IMR-90 (cell line): ENCODE data around the gene INF2. TPM values are rescaled to one million over a fixed set of nuclear protein-coding genes. Genes with fewer than 3 reads are reported as not detected.

Experiments
- ATAC-seq: fragments of 200-7000 bp; cut with Tn5 transposase; 2 replicates; pipeline ENCODE4 v1.9.1; 2020; ENCODE audit warnings: low read depth, mild to moderate bottlenecking, moderate library complexity
- BruUV-seq: library from RNA; stranded (reverse); fragments of 400-500 nt; replicated peaks from 2 replicates; lab custom pipeline; 2021; lab: Mats Ljungman, UMichigan
- CTCF ChIA-PET: fragments of 300-600 bp; formaldehyde crosslinking; extraction: SDS; loops from one replicate; lab custom pipeline; 2021; ENCODE audit warnings: antibody characterized with exemption; lab: Yijun Ruan, JAX
- POLR2A ChIA-PET: fragments of 300-600 bp; sonication (Branson Sonifier 250); formaldehyde crosslinking; loops from one replicate; lab custom pipeline; 2022; ENCODE audit warnings: antibody characterized with exemption; ENCODE audit not compliant: unreplicated experiment; lab: Charles Lee
- DNase-seq: peaks from one replicate; pipeline ENCODE4 v3.0.0; 2013
- H2AFZ ChIP-seq: replicated peaks from 2 replicates; pipeline ENCODE3; 2013; ENCODE audit warnings: low read length, mild to moderate bottlenecking; ENCODE audit not compliant: poor library complexity
- H2AK5ac ChIP-seq: 2 replicates; pipeline ENCODE4 v1.6.1; 2013; ENCODE audit warnings: low read depth, low read length, inconsistent platforms
- H2AK9ac ChIP-seq: replicated peaks from 2 replicates; pipeline ENCODE3; 2013; ENCODE audit warnings: mild to moderate bottlenecking, low read depth, low read length, moderate library complexity; ENCODE audit not compliant: poor library complexity
- H2BK120ac ChIP-seq: 2 replicates; pipeline ENCODE4 v1.6.1; 2013; ENCODE audit warnings: low read depth, low read length, inconsistent platforms
- H2BK15ac ChIP-seq: 3 replicates; pipeline ENCODE4 v1.6.1; 2013; ENCODE audit warnings: low read depth, low read length, inconsistent platforms
- H2BK20ac ChIP-seq: 2 replicates; pipeline ENCODE4 v1.6.1; 2013; ENCODE audit warnings: low read depth, mild to moderate bottlenecking, inconsistent platforms, low read length, moderate library complexity
- H2BK5ac ChIP-seq: 2 replicates; pipeline ENCODE4 v1.6.1; 2013; ENCODE audit warnings: mild to moderate bottlenecking, low read depth, low read length, inconsistent platforms; ENCODE audit not compliant: poor library complexity, severe bottlenecking
- H3K14ac ChIP-seq: replicated peaks from 2 replicates; pipeline ENCODE4 v1.6.1; 2013; ENCODE audit warnings: low read depth, low read length, inconsistent platforms
- H3K18ac ChIP-seq: 2 replicates; pipeline ENCODE4 v1.6.1; 2013; ENCODE audit warnings: low read depth, low read length, control low read depth
- H3K23ac ChIP-seq: 2 replicates; pipeline ENCODE4 v1.6.1; 2013; ENCODE audit warnings: low read depth, low read length, inconsistent platforms
- H3K27ac ChIP-seq: 2 replicates; pipeline ENCODE4 v1.5.1; 2013; ENCODE audit warnings: mild to moderate bottlenecking, control low read depth, low read length; ENCODE audit not compliant: insufficient read depth
- H3K27me3 ChIP-seq: 2 replicates; pipeline ENCODE4 v1.6.1; 2013; ENCODE audit warnings: low read length; ENCODE audit not compliant: control insufficient read depth, insufficient read depth
- H3K36me3 ChIP-seq: 2 replicates; pipeline ENCODE4 v1.6.1; 2013; ENCODE audit warnings: low read length, mixed read lengths; ENCODE audit not compliant: control insufficient read depth, insufficient read depth
- H3K4ac ChIP-seq: 2 replicates; pipeline ENCODE4 v1.6.1; 2013; ENCODE audit warnings: low read depth, low read length, inconsistent platforms
- H3K4me1 ChIP-seq: 2 replicates; pipeline ENCODE4 v1.6.1; 2013; ENCODE audit warnings: low read length, mixed read lengths; ENCODE audit not compliant: control insufficient read depth, insufficient read depth
- H3K4me2 ChIP-seq: 2 replicates; pipeline ENCODE4 v1.6.1; 2013; ENCODE audit warnings: low read depth, mild to moderate bottlenecking, control low read depth, low read length, moderate library complexity
- H3K4me3 ChIP-seq: 2 replicates; pipeline ENCODE4 v1.5.1; 2013; ENCODE audit warnings: low read depth, mild to moderate bottlenecking, control low read depth, low read length, moderate library complexity; ENCODE audit not compliant: insufficient read depth
- H3K56ac ChIP-seq: 2 replicates; pipeline ENCODE4 v1.6.1; 2013; ENCODE audit warnings: low read length, inconsistent platforms; ENCODE audit not compliant: insufficient read depth; ENCODE audit errors: extremely low read depth
- H3K79me1 ChIP-seq, 2 experiments: 2 replicates each; pipeline ENCODE4 v1.6.1; 2013; ENCODE audit warnings: low read length in 2 of 2, inconsistent platforms in 1 of 2, low read depth in 1 of 2
- H3K9ac ChIP-seq: 2 replicates; pipeline ENCODE4 v1.6.1; 2013; ENCODE audit warnings: low read depth, low read length, control low read depth
- H3K9me1 ChIP-seq: 2 replicates; pipeline ENCODE4 v1.6.1; 2013; ENCODE audit warnings: low read length, inconsistent platforms; ENCODE audit not compliant: insufficient read depth
- H3K9me3 ChIP-seq: 2 replicates; pipeline ENCODE4 v1.6.1; 2013; ENCODE audit warnings: low read length; ENCODE audit not compliant: control insufficient read depth, insufficient read depth
- H4K20me1 ChIP-seq: 2 replicates; pipeline ENCODE4 v1.6.1; 2013; ENCODE audit warnings: low read length, inconsistent platforms; ENCODE audit not compliant: insufficient read depth
- H4K5ac ChIP-seq: 2 replicates; pipeline ENCODE4 v1.6.1; 2013; ENCODE audit warnings: mild to moderate bottlenecking, low read depth, low read length, control low read depth
- H4K8ac ChIP-seq, 2 experiments: 2 replicates each; pipeline ENCODE4 v1.6.1; 2013; ENCODE audit warnings: low read depth in 2 of 2, low read length in 2 of 2, control low read depth in 1 of 2, inconsistent platforms in 1 of 2
- H4K91ac ChIP-seq: 2 replicates; pipeline ENCODE4 v1.6.1; 2013; ENCODE audit warnings: low read depth, low read length, inconsistent platforms; ENCODE audit not compliant: insufficient read depth
- BHLHE40 ChIP-seq: fragments of 150-350 bp; IDR thresholded peaks from 2 replicates; pipeline ENCODE4 v1.6.1; 2016; ENCODE audit warnings: mild to moderate bottlenecking, low read depth, low read length
- CEBPB ChIP-seq: IDR thresholded peaks from 2 replicates; pipeline ENCODE4 v1.6.1; 2012; ENCODE audit warnings: low read depth, low read length, improper control_type of control experiment
- CHD1 ChIP-seq: IDR thresholded peaks from 2 replicates; pipeline ENCODE4 v1.6.1; 2012; ENCODE audit warnings: low read depth, low read length, improper control_type of control experiment
- ELK1 ChIP-seq: fragments of 150-350 bp; IDR thresholded peaks from 2 replicates; pipeline ENCODE4 v1.6.1; 2016; ENCODE audit warnings: low read depth, mild to moderate bottlenecking, low read length, moderate library complexity, borderline replicate concordance
- FOS ChIP-seq: fragments of 150-350 bp; IDR thresholded peaks from 2 replicates; pipeline ENCODE4 v1.6.1; 2016; ENCODE audit warnings: low read depth, low read length
- MAFK ChIP-seq: IDR thresholded peaks from 2 replicates; pipeline ENCODE4 v1.6.1; 2012; ENCODE audit warnings: low read depth, low read length, improper control_type of control experiment
- MAZ ChIP-seq: IDR thresholded peaks from 2 replicates; pipeline ENCODE4 v1.6.1; 2012; ENCODE audit warnings: low read depth, mild to moderate bottlenecking, low read length, improper control_type of control experiment, moderate library complexity, borderline replicate concordance
- MXI1 ChIP-seq: IDR thresholded peaks from 2 replicates; pipeline ENCODE4 v1.6.1; 2012; ENCODE audit warnings: low read depth, mild to moderate bottlenecking, low read length, moderate library complexity, borderline replicate concordance
- NFE2L2 ChIP-seq: fragments of 150-350 bp; IDR thresholded peaks from 2 replicates; pipeline ENCODE4 v1.6.1; 2016; ENCODE audit warnings: low read depth, mild to moderate bottlenecking, low read length
- POLR2A ChIP-seq: IDR thresholded peaks from 2 replicates; pipeline ENCODE4 v1.6.1; 2012; ENCODE audit warnings: mild to moderate bottlenecking, low read depth, low read length
- RAD21 ChIP-seq: IDR thresholded peaks from 2 replicates; pipeline ENCODE4 v1.6.1; 2012; ENCODE audit warnings: low read length, improper control_type of control experiment
- RCOR1 ChIP-seq: IDR thresholded peaks from 2 replicates; pipeline ENCODE4 v1.6.1; 2012; ENCODE audit warnings: mild to moderate bottlenecking, low read length, improper control_type of control experiment; ENCODE audit not compliant: insufficient replicate concordance
- RFX5 ChIP-seq: IDR thresholded peaks from 2 replicates; pipeline ENCODE4 v1.8.0; 2012; ENCODE audit warnings: low read depth, mild to moderate bottlenecking, low read length, moderate library complexity
- SMC3 ChIP-seq: fragments of 150-350 bp; IDR thresholded peaks from 2 replicates; pipeline ENCODE4 v1.6.1; 2016; ENCODE audit warnings: low read depth, mild to moderate bottlenecking, antibody characterized with exemption, low read length, moderate library complexity
- WGBS, 2 experiments: methylation state at CpG; one replicate each; pipeline versions ENCODE4 v1.1.5 to v1.1.7; 2013; ENCODE audit warnings: missing lambda C conversion rate in 2 of 2; ENCODE audit not compliant: insufficient read length in 1 of 2; ENCODE audit errors: extremely low coverage in 2 of 2; 5-methylcytosine and 5-hydroxymethylcytosine counted together
- dilution Hi-C: fragments of 300-500 bp; cut with HindIII; formaldehyde crosslinking; loops from one replicate; pipeline ENCODE4 v1.14.3; 2018; ENCODE audit warnings: low sequenced_read_pairs; ENCODE audit not compliant: unreplicated experiment
- in situ Hi-C: fragments of 300-500 bp; cut with MboI; formaldehyde crosslinking; loops from 3 replicates; pipeline ENCODE4 v1.14.3; 2019; ENCODE audit warnings: low sequenced_read_pairs, inconsistent platforms, mixed read lengths
- intact Hi-C: fragments of 100-400 bp; cut with micrococcal nuclease; formaldehyde crosslinking; loops from 2 replicates; pipeline ENCODE4 v1.10.0; 2022
- polyA plus RNA-seq, 3 experiments: library from polyadenylated mRNA; depleted of rRNA; stranded (reverse); fragments of >200 nt; gene quantifications; 2 replicates each; pipeline ENCODE4 v1.2.3, GENCODE V29; 2012; ENCODE audit warnings: low replicate concordance in 1 of 3
- total RNA-seq: library from RNA; depleted of rRNA; stranded (reverse); fragments of >200 nt; gene quantifications from 2 replicates; pipeline ENCODE4 v1.2.3, GENCODE V29; 2012
- TF ChIP-seq, protein P1 (sequence below): fragments of 150-350 bp; IDR thresholded peaks from 2 replicates; pipeline ENCODE4 v1.6.1; 2017; ENCODE audit warnings: mild to moderate bottlenecking, antibody characterized with exemption, low read length, low read depth

Gene INF2
- total and polyA plus RNA-seq, 2 of the 4 experiments (the other 2 are of a cell fraction) = 16.8 to 62.1 TPM

DNA sequence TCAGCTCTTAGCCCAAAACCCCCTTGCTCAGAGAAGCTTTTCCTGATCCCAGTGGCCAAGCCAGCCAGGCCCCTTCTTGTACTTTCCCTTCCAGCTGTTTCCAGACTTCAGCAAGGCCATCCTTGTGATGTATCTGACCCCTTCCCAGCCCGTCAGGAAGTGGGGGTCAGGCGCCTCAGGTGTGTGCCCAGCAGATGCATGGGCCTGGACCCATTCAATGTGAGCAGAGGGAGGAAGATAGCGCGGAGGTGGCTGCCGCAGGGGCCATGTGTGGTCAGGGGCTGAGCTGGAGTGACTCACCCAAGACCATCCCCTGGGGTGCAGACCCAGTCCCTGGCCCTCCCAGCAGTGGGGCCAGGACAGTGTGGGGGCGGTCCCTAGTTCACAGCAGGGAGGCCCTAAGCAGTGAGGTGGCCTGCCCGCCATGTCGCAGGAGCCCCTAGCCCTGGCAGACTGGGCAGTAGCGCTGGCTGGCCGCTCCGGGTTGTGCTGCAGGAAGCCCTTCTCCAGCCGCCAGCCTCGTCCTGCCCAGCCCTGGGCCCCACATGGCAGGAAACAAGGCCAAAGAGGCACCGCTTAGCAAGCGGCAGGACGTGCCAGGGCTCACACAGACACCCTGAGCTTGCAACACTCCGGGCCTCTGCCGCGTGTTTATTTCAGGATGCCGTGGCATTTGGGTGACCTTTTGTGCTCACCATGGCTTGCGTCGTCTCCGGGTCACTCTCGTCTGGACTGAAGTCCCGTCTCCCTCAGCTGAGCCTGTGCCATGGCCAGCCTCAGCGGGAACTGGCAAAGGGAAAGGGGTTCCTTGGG is 46.6 kb downstream of the INF2 start:
- dilution Hi-C loops = no loop called here
- POLR2A ChIA-PET = no interaction called here
- BruUV-seq = no TSS peak
- TF ChIP-seq FOS = 0 out of 2 replicates have a peak, but pooled peaks have one; percentile 10
- peak; percentile 18; the same call in 1 of the 2 replicates for TF ChIP-seq BHLHE40
- no peak for TF ChIP-seq NFE2L2
- peak; percentile 42; the same call in 1 of the 2 replicates for TF ChIP-seq MAZ
- TF ChIP-seq RAD21 = no peak
- TF ChIP-seq SMC3 = no peak
- TF ChIP-seq RFX5 = no peak
- no peak for TF ChIP-seq POLR2A
- TF ChIP-seq CEBPB = peak; percentile 91
- no peak for TF ChIP-seq ELK1
- TF ChIP-seq MXI1 = no peak; the same call in 1 of the 2 replicates
- no peak for TF ChIP-seq RCOR1
- TF ChIP-seq MAFK = no peak
- TF ChIP-seq, protein P1, sequence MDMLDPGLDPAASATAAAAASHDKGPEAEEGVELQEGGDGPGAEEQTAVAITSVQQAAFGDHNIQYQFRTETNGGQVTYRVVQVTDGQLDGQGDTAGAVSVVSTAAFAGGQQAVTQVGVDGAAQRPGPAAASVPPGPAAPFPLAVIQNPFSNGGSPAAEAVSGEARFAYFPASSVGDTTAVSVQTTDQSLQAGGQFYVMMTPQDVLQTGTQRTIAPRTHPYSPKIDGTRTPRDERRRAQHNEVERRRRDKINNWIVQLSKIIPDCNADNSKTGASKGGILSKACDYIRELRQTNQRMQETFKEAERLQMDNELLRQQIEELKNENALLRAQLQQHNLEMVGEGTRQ = peak; percentile 11; the same call in 1 of the 2 replicates
- no peak for TF ChIP-seq CHD1

More for the DNA sequence above, 46.6 kb downstream of the INF2 start:
- Histone ChIP-seq H3K18ac (peak overlapping the region; percentile 68), H3K23ac (peak overlapping the region; percentile 43; the same call in 1 of the 2 replicates), H3K9me1 (peaks cover 5% of the 10 kb centered on the region; the same call in 1 of the 2 replicates), H3K9ac (peak overlapping the region; percentile 17; the same call in 1 of the 2 replicates), H3K27me3 (no peaks in the 10 kb centered on the region), H2AFZ (peak overlapping the region; percentile 69), H3K4me3 (no peak overlapping the region), H3K56ac (no peak overlapping the region), H4K91ac (peak overlapping the region; percentile 96), H4K20me1 (no peaks in the 10 kb centered on the region), H4K8ac (peak overlapping the region; percentile 11 to 81; a peak in 3 of 4 replicates), H2AK5ac (peak overlapping the region; percentile 98), H3K9me3 (no peaks in the 10 kb centered on the region), H3K27ac (peak overlapping the region; percentile 58), H2BK5ac (peak overlapping the region; percentile 61), H3K79me1 (no peaks in the 10 kb centered on the region), H3K14ac (peak overlapping the region; percentile 84), H4K5ac (peak overlapping the region; percentile 71), H2BK120ac (peak overlapping the region; percentile 30), H2AK9ac (peak overlapping the region; percentile 33), H3K4ac (peak overlapping the region; percentile 23), H3K4me2 (no peak overlapping the region), H3K4me1 (peaks cover 15% of the 10 kb centered on the region), H2BK20ac (peak overlapping the region; percentile 69), H3K36me3 (peaks cover 5% of the 10 kb centered on the region), H2BK15ac (peak overlapping the region; percentile 36; the same call in 2 of the 3 replicates)
- WGBS, 2 experiments = 33% methylated on average over 22 of the region's 26 CpGs; no CpG with 5 or more reads in 1 of the 2 experiments
- CTCF ChIA-PET = no interaction called here
- intact Hi-C loops = no loop called here
- peak; percentile 68 for DNase-seq
- in situ Hi-C loops = no loop called here
- ATAC-seq = peak; percentile 83
